ENCODE results near the gene RDX. TPM values are rescaled to one million over a fixed set of nuclear protein-coding genes. Genes with fewer than 3 reads are reported as not detected.

RDX gene
- total RNA-seq, 2 experiments from 2014 or later, result 23.7 to 25.5 TPM

- Histone ChIP-seq H3K4me2 (ENCODE audit: low read length) (no peak overlapping the region), H3K4me1 (ENCODE audit: insufficient read depth, low read length, poor library complexity, severe bottlenecking) (peaks cover 12% of the 10 kb centered on the region), H3K4me3 (ENCODE audit: low read depth, low read length, poor library complexity, severe bottlenecking) (no peak overlapping the region), H3K27ac (ENCODE audit: low read depth, low read length, poor library complexity, severe bottlenecking) (no peak overlapping the region), H3K9me2 (ENCODE audit: insufficient read depth, low read length) (no peaks in the 10 kb centered on the region), H3K36me3 (ENCODE audit: insufficient read depth, low read length) (no peaks in the 10 kb centered on the region), H2AFZ (ENCODE audit: low read length) (no peak overlapping the region), H4K20me1 (ENCODE audit: insufficient read depth, low read length) (no peaks in the 10 kb centered on the region), H3K9me3 (ENCODE audit: low read length) (no peaks in the 10 kb centered on the region), H3K79me2 (ENCODE audit: insufficient read depth, low read depth, low read length) (no peaks in the 10 kb centered on the region)
- POLR2A ChIA-PET, result interaction anchor here (0.8 kb wide), 1 partner anchor 15 kb away, joined by 3 read pairs; no protein-coding TSS in a partner anchor
- no peak for TF ChIP-seq EZH2phosphoT487 (IDR thresholded peaks at IDR 0.05; ENCODE audit: borderline replicate concordance, low read depth, low read length)
- TF ChIP-seq CTCF (conservative IDR thresholded peaks at IDR 0.05; ENCODE audit: low read length), result no peak
- CTCF ChIA-PET (ENCODE audit: unreplicated experiment), result no interaction called here
- BruUV-seq (replicated peaks), result no TSS peak
- DNase-seq (ENCODE audit: low spot score), result no peak
- intact Hi-C loops (cut with micrococcal nuclease; ENCODE audit: unreplicated experiment), result no loop called here
Observed at GRCh38 chr11:110323786-110324185, 27.4 kb upstream of the RDX start.

DNA sequence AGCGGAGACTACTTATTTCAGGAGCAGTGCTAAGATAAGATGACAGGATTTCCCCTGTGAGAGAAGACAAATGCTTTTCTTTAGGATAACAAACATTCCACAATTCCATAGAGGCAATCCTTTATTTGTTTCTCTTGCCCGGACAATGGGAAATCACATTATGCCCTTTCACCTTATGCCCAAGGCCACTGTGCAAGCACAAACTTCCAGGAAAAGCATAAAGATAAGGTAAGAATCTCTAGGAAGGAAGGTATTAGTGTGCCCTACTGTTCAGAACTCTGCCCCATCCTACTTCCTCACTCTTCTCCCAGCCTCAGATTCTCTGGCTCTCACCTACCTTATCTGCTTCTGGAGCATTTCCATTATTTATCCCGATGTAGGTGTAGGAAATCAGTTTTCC, 23.1 kb upstream of the RDX start:
- Histone ChIP-seq H4K20me1 (ENCODE audit: insufficient read depth, low read length) (no peaks in the 10 kb centered on the region), H3K9me2 (ENCODE audit: insufficient read depth, low read length) (no peaks in the 10 kb centered on the region), H3K27ac (ENCODE audit: low read depth, low read length, poor library complexity, severe bottlenecking) (no peak overlapping the region), H3K36me3 (ENCODE audit: insufficient read depth, low read length) (no peaks in the 10 kb centered on the region), H2AFZ (ENCODE audit: low read length) (no peak overlapping the region), H3K4me1 (ENCODE audit: insufficient read depth, low read length, poor library complexity, severe bottlenecking) (no peaks in the 10 kb centered on the region), H3K4me3 (ENCODE audit: low read depth, low read length, poor library complexity, severe bottlenecking) (no peak overlapping the region), H3K9me3 (ENCODE audit: low read length) (no peaks in the 10 kb centered on the region), H3K4me2 (ENCODE audit: low read length) (no peak overlapping the region), H3K79me2 (ENCODE audit: insufficient read depth, low read depth, low read length) (no peaks in the 10 kb centered on the region)
- DNase-seq (ENCODE audit: low spot score), result no peak
- TF ChIP-seq EZH2phosphoT487 (IDR thresholded peaks at IDR 0.05; ENCODE audit: borderline replicate concordance, low read depth, low read length) (no peak), CTCF (conservative IDR thresholded peaks at IDR 0.05; ENCODE audit: low read length) (no peak)
- intact Hi-C loops (cut with micrococcal nuclease; ENCODE audit: unreplicated experiment), result no loop called here
- no TSS peak for BruUV-seq (replicated peaks)
- CTCF ChIA-PET (ENCODE audit: unreplicated experiment), result no interaction called here
- POLR2A ChIA-PET, result interaction anchor here (1.5 kb wide), 1 partner anchor 31 kb away, joined by 6 read pairs; no protein-coding TSS in a partner anchor

GRCh38 chr11:110318638-110319404, 22.4 kb upstream of the RDX start:
- Histone ChIP-seq H3K4me2 (ENCODE audit: low read length) (no peak overlapping the region), H3K4me1 (ENCODE audit: insufficient read depth, low read length, poor library complexity, severe bottlenecking) (no peaks in the 10 kb centered on the region), H2AFZ (ENCODE audit: low read length) (peak overlapping the region; percentile 40; the same call in 1 of the 2 replicates), H3K36me3 (ENCODE audit: insufficient read depth, low read length) (no peaks in the 10 kb centered on the region), H3K9me3 (ENCODE audit: low read length) (no peaks in the 10 kb centered on the region), H4K20me1 (ENCODE audit: insufficient read depth, low read length) (no peaks in the 10 kb centered on the region), H3K9me2 (ENCODE audit: insufficient read depth, low read length) (no peaks in the 10 kb centered on the region), H3K79me2 (ENCODE audit: insufficient read depth, low read depth, low read length) (no peaks in the 10 kb centered on the region), H3K27ac (ENCODE audit: low read depth, low read length, poor library complexity, severe bottlenecking) (no peak overlapping the region), H3K4me3 (ENCODE audit: low read depth, low read length, poor library complexity, severe bottlenecking) (no peak overlapping the region)
- ChIA-PET POLR2A (interaction anchor here (0.6 to 1.5 kb wide), 4 partner anchors 10 to 30 kb away, joined by 3 to 6 read pairs (median 5); no protein-coding TSS in a partner anchor), CTCF (ENCODE audit: unreplicated experiment) (no interaction called here)
- no TSS peak for BruUV-seq (replicated peaks)
- intact Hi-C loops (cut with micrococcal nuclease; ENCODE audit: unreplicated experiment), result no loop called here
- TF ChIP-seq CTCF (conservative IDR thresholded peaks at IDR 0.05; ENCODE audit: low read length) (no peak), EZH2phosphoT487 (IDR thresholded peaks at IDR 0.05; ENCODE audit: borderline replicate concordance, low read depth, low read length) (no peak)
- no peak for DNase-seq (ENCODE audit: low spot score)

All from OCI-LY7 (cell line).